K562 (cell line): ENCODE results near the gene KLC1. TPM values are rescaled to one million over a fixed set of nuclear protein-coding genes. Genes with fewer than 3 reads are reported as not detected.

Experiments used
- ATAC-seq: fragments of 200-7000 bp; cut with Tn5 transposase; 3 replicates; pipeline ENCODE4 v1.9.1; 2020; ENCODE audit warnings: moderate library complexity
- BruUV-seq: library from RNA; stranded (reverse); fragments of 400-500 nt; replicated peaks from 2 replicates; lab custom pipeline; 2021; lab: Mats Ljungman, UMichigan
- CTCF ChIA-PET: fragments of 300-600 bp; formaldehyde crosslinking; extraction: SDS; loops from one replicate; lab custom pipeline; 2021; ENCODE audit warnings: low intra/inter-chr PET ratio; lab: Yijun Ruan, JAX
- POLR2A ChIA-PET: fragments of 300-600, 350-650 bp; sonication (Branson Sonifier 250); formaldehyde crosslinking; extraction: SDS; loops from one replicate; lab custom pipeline; 2021; ENCODE audit warnings: antibody characterized with exemption, inconsistent platforms; lab: Yijun Ruan, JAX
- DNase-seq, 4 experiments: peaks; one replicate each; pipeline versions ENCODE4 v3.0.0 to v3.0.0-alpha.2; 2011 to 2018; ENCODE audit warnings: low spot score in 3 of 4, mixed read lengths in 3 of 4; ENCODE audit errors: extremely low read depth in 1 of 4
- FAIRE-seq: peaks from 2 replicates; lab custom pipeline; 2011; peaks lifted over from hg19 to GRCh38; lab: Jason Lieb, UNC
- H2AFZ ChIP-seq: 2 replicates; pipeline ENCODE4 v1.6.0; 2011; ENCODE audit warnings: low read depth, low read length, control low read depth, inconsistent platforms
- H3K27ac ChIP-seq: fragments of 200-600 bp; 3 replicates; pipeline ENCODE4 v1.8.0; 2011; ENCODE audit warnings: low read depth, mild to moderate bottlenecking, control low read depth, inconsistent platforms, low read length, moderate library complexity, mixed read lengths; ENCODE audit errors: extremely low read depth
- H3K27me3 ChIP-seq, 2 experiments: fragments of 300-600 bp in 1 of 2; 2 replicates in 1 of 2; 3 replicates in 1 of 2; pipeline versions ENCODE4 v1.6.0 to v1.8.0; 2011; ENCODE audit warnings: inconsistent platforms in 2 of 2, low read length in 2 of 2, mild to moderate bottlenecking in 1 of 2, mixed read lengths in 1 of 2, moderate library complexity in 1 of 2; ENCODE audit not compliant: control insufficient read depth in 2 of 2, insufficient read depth in 2 of 2
- H3K36me3 ChIP-seq: fragments of 300-600 bp; 3 replicates; pipeline ENCODE4 v1.8.0; 2011; ENCODE audit warnings: mild to moderate bottlenecking, low read length, inconsistent platforms; ENCODE audit not compliant: control insufficient read depth, insufficient read depth
- H3K4me1 ChIP-seq, 2 experiments: fragments of 200-600 bp in 1 of 2; replicated peaks in 1 of 2; 2 replicates in 1 of 2; 3 replicates in 1 of 2; pipeline versions ENCODE4 v1.5.1 to v1.8.0; 2011; ENCODE audit warnings: inconsistent platforms in 2 of 2, low read length in 2 of 2, mild to moderate bottlenecking in 1 of 2, mixed read lengths in 1 of 2, moderate library complexity in 1 of 2; ENCODE audit not compliant: control insufficient read depth in 2 of 2, insufficient read depth in 2 of 2
- H3K4me2 ChIP-seq: 2 replicates; pipeline ENCODE4 v1.6.1; 2011; ENCODE audit warnings: low read length, control low read depth, inconsistent platforms, mixed read lengths; ENCODE audit not compliant: insufficient read depth
- H3K4me3 ChIP-seq: fragments of 200-600 bp; sonication (generic), shearing (Covaris generic); 2 replicates; pipeline ENCODE4 v1.5.1; 2016; ENCODE audit warnings: control low read depth, inconsistent platforms
- H3K79me2 ChIP-seq: fragments of 200-600 bp; 3 replicates; pipeline ENCODE4 v1.8.0; 2011; ENCODE audit warnings: low read length, inconsistent platforms; ENCODE audit not compliant: control insufficient read depth, insufficient read depth
- H3K9ac ChIP-seq, 2 experiments: 2 replicates each; pipeline versions ENCODE4 v1.6.0 to v1.6.1; 2011; ENCODE audit warnings: low read depth in 2 of 2, low read length in 2 of 2, control low read depth in 1 of 2, inconsistent platforms in 1 of 2, mild to moderate bottlenecking in 1 of 2, mixed read lengths in 1 of 2; ENCODE audit not compliant: insufficient read depth in 1 of 2
- H3K9me1 ChIP-seq: one replicate; pipeline ENCODE4 v1.6.0; 2011; ENCODE audit warnings: inconsistent platforms, mild to moderate bottlenecking, low read length, moderate library complexity; ENCODE audit not compliant: control insufficient read depth, insufficient read depth
- H3K9me3 ChIP-seq: replicated peaks from 2 replicates; pipeline ENCODE4 v1.5.1; 2011; ENCODE audit warnings: low read depth, low read length, inconsistent platforms; ENCODE audit not compliant: control insufficient read depth, insufficient read depth
- H4K20me1 ChIP-seq: replicated peaks from 2 replicates; pipeline ENCODE4 v1.6.1; 2011; ENCODE audit warnings: low read length, inconsistent platforms, mixed read lengths; ENCODE audit not compliant: control insufficient read depth, insufficient read depth
- ASH1L ChIP-seq: fragments of 450-650 bp; IDR thresholded peaks from 2 replicates; pipeline ENCODE4 v1.6.1; 2018; ENCODE audit warnings: borderline replicate concordance, mild to moderate bottlenecking, low read depth; ENCODE audit not compliant: partially characterized antibody
- FIP1L1 ChIP-seq: fragments of 200-400 bp; formaldehyde crosslinking; IDR thresholded peaks from 2 replicates; pipeline ENCODE4 v1.6.1; 2018; ENCODE audit warnings: mild to moderate bottlenecking, low read depth, low read length; ENCODE audit not compliant: poor library complexity, severe bottlenecking
- FOXA3 ChIP-seq, 2 experiments: fragments of 450-650 bp in 1 of 2; sonication (generic) in 1 of 2; formaldehyde crosslinking; IDR thresholded peaks in 1 of 2; conservative IDR thresholded peaks in 1 of 2; 2 replicates each; pipeline versions ENCODE4 v1.4.0 to v1.8.0; 2020 to 2022; ENCODE audit warnings: mild to moderate bottlenecking in 2 of 2, missing genetic modification reagents in 1 of 2
- GTF3C2 ChIP-seq: IDR thresholded peaks from 3 replicates; pipeline ENCODE4 v1.6.1; 2011; ENCODE audit warnings: borderline replicate concordance, mild to moderate bottlenecking, moderate library complexity; ENCODE audit not compliant: insufficient read length; ENCODE audit errors: extremely low read depth
- HDAC1 ChIP-seq, 2 experiments: fragments of 450-650 bp; IDR thresholded peaks; 2 replicates each; pipeline ENCODE4 v1.6.1; 2016 to 2017; ENCODE audit warnings: inconsistent platforms in 1 of 2, mild to moderate bottlenecking in 1 of 2, moderate library complexity in 1 of 2
- ILF3 ChIP-seq: fragments of 450-650 bp; IDR thresholded peaks from 2 replicates; pipeline ENCODE4 v1.6.1; 2018; ENCODE audit warnings: antibody characterized with exemption, mild to moderate bottlenecking, moderate library complexity, borderline replicate concordance
- MECOM ChIP-seq: fragments of 250-450 bp; sonication (Bioruptor Pico); IDR thresholded peaks from 2 replicates; pipeline ENCODE4 v1.8.0; 2022; ENCODE audit warnings: inconsistent platforms
- RAD21 ChIP-seq, 2 experiments: fragments of 250-450 bp in 1 of 2; fragments of 450-650 bp in 1 of 2; sonication (Bioruptor Pico) in 1 of 2; formaldehyde crosslinking in 1 of 2; IDR thresholded peaks in 1 of 2; conservative IDR thresholded peaks in 1 of 2; 2 replicates each; pipeline versions ENCODE4 v1.4.0 to v1.8.0; 2020 to 2022; ENCODE audit warnings: mild to moderate bottlenecking in 2 of 2, moderate library complexity in 1 of 2
- WGBS: fragments of 100-300 bp; shearing (Covaris generic); methylation state at CpG from one replicate; pipeline ENCODE4 v1.1.6; 2016; ENCODE audit warnings: low coverage, mixed read lengths; ENCODE audit not compliant: insufficient coverage; ENCODE audit errors: missing lambda C conversion rate; 5-methylcytosine and 5-hydroxymethylcytosine counted together
- in situ Hi-C: fragments of 300-500 bp; cut with MboI; formaldehyde crosslinking; loops from 4 replicates; pipeline ENCODE4 v1.15.0; 2018; ENCODE audit warnings: inconsistent platforms, mixed read lengths
- intact Hi-C: fragments of 100-400 bp; cut with micrococcal nuclease; formaldehyde crosslinking; loops from 2 replicates; pipeline ENCODE4 v1.14.2; 2022
- polyA plus RNA-seq, 8 experiments: library from polyadenylated mRNA; depleted of rRNA in 4 of 8; stranded (reverse) in 5 of 8; unstranded in 3 of 8; fragments of >200 nt; fragmentation: Nextera tagmentation in 2 of 8; fragmentation: Illumina TruSeq in 1 of 8; extraction: Ambion mirVana in 2 of 8; extraction: Trizol in 1 of 8; gene quantifications; 2 replicates each; pipeline versions ENCODE4 v1.2.1 to v1.2.3, GENCODE V29; 2011 to 2014; ENCODE audit warnings: inconsistent platforms in 1 of 8, missing spikeins in 1 of 8
- total RNA-seq, 7 experiments: library from RNA; depleted of rRNA in 6 of 7; stranded (reverse); fragments of >200 nt in 6 of 7; fragmentation: Illumina TruSeq in 2 of 7; extraction: Trizol in 2 of 7; gene quantifications; 2 replicates each; pipeline versions ENCODE4 v1.2.1 to v1.2.3, GENCODE V29; 2011 to 2021; ENCODE audit warnings: low replicate concordance in 1 of 7

The KLC1 gene
- total and polyA plus RNA-seq, 9 of the 15 experiments (the other 6 are each of a cell fraction or from before 2014, with no cell fraction given) = 4.9 to 134 (median 54.8) TPM

DNA sequence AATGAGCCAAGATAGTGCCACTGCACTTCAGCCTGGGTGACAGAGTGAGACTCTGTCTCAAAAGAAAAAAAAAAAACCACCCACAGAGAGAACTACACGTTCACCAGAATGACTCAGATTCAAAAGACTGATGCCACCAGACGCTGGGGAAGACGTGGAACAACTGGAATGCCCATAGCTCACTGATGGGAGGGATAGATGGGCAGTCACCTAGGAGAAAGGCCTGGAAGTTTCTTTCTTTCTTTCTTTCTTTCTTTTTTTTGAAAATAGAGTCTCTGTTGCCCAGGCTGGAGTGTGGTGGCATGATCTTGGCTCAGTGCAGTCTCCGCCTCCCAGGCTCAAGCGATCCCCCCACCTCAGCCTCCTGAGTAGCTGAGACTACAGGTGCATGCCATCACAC lies 10.0 kb upstream of the KLC1 start:
- Histone ChIP-seq H4K20me1 (no peaks in the 10 kb centered on the region), H3K9me1 (no peaks in the 10 kb centered on the region), H3K27me3 (no peaks in the 10 kb centered on the region), H3K36me3 (no peaks in the 10 kb centered on the region), H3K9me3 (no peaks in the 10 kb centered on the region), H3K9ac (no peak overlapping the region), H3K4me1 (peaks cover 0 to 3% of the 10 kb centered on the region in 2 experiments; a peak in 2 of 5 replicates)
- ChIA-PET CTCF (no interaction called here), POLR2A (interaction anchor here (0.6 to 1.1 kb wide), 5 partner anchors 10 to 160 kb away, joined by 3 read pairs; partner anchors contain the start of gene KLC1)
- no peak for ATAC-seq
- intact Hi-C loops (no loop called here), in situ Hi-C loops (no loop called here)
- 0% methylated on average over 2 of the region's 5 CpGs for WGBS
- BruUV-seq = no TSS peak
- TF ChIP-seq FOXA3 (CRISPR knock-in tag; conservative IDR thresholded peaks at IDR 0.05 in 1 of 2, IDR thresholded peaks at IDR 0.05 in 1 of 2) (no peak), HDAC1 (IDR thresholded peaks at IDR 0.05) (no peak), ILF3 (no peak), GTF3C2 (no peak), MECOM (CRISPR knock-in tag) (no peak), FIP1L1 (no peak), ASH1L (no peak), RAD21 (CRISPR knock-in tag; conservative IDR thresholded peaks at IDR 0.05 in 1 of 2, IDR thresholded peaks at IDR 0.05 in 1 of 2) (no peak)
- TF ChIP-seq, all 486 proteins: peak for 0
- FAIRE-seq = no peak
- Histone ChIP-seq H2AFZ (no peak overlapping the region), H3K27ac (no peak overlapping the region), H3K79me2 (no peaks in the 10 kb centered on the region), H3K4me2 (no peak overlapping the region), H3K4me3 (no peak overlapping the region)
- DNase-seq = no peak
